Activated CD4-positive, alpha-beta T cell treated with anti-CD3 and anti-CD28 coated beads for 24 hours (primary cell): Measurements from ENCODE around the gene TNFSF13.

Experiments used
- DNase-seq, 2 donors: peaks; one replicate each; pipeline ENCODE4 v3.0.0-alpha.2; 2020; ENCODE audit warnings: low read depth in 2 of 2

Gene TNFSF13

GRCh38 chr17:7574176-7574953, 15.8 kb downstream of the TNFSF13 start:
- no peak for DNase-seq

DNA sequence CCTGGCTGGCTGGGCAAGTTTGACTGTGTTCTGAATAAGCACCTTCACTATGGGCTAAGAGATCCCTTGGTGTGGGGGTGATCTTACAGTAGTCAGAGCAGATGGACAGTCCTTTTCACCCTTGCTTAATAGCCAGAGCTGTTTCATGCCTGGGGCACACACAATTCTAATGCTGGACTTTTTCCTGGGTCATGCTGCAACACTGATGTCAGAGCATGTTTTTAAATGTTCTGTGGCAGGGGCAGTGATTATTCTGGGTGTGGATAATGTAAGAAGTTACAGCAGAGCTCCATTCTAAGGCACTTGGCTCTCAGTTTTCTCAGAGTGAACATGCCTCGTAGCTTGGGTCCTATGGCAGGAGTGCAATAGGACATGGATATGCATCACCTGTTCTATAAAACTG, 16.9 kb downstream of the TNFSF13 start:
- no peak for DNase-seq

DNA sequence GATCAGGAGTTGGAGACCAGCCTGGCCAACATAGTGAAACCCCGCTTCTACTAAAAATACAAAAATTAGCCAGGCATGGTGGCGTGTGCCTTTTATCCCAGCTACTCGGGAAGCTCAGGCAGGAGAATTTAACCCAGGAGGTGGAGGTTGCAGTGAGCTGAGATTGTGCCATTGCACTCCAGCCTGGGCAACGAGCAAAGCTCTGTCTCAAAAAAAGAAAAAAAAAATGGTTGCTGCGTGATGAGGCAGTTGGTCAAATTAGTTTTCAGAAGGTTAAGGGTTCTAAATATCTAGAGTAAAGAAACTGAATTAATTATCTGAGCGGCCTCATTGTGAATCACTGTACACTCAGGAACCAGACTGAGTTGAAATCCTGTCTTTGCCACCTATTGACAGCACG, 17.4 kb downstream of the TNFSF13 start:
- no peak for DNase-seq

GRCh38 chr17:7576432-7576937, 17.9 kb downstream of the TNFSF13 start:
- DNase-seq: no peak

- no peak for DNase-seq
These were observed 19.0 kb downstream of the TNFSF13 start for GRCh38 chr17:7577327-7578199.

DNA sequence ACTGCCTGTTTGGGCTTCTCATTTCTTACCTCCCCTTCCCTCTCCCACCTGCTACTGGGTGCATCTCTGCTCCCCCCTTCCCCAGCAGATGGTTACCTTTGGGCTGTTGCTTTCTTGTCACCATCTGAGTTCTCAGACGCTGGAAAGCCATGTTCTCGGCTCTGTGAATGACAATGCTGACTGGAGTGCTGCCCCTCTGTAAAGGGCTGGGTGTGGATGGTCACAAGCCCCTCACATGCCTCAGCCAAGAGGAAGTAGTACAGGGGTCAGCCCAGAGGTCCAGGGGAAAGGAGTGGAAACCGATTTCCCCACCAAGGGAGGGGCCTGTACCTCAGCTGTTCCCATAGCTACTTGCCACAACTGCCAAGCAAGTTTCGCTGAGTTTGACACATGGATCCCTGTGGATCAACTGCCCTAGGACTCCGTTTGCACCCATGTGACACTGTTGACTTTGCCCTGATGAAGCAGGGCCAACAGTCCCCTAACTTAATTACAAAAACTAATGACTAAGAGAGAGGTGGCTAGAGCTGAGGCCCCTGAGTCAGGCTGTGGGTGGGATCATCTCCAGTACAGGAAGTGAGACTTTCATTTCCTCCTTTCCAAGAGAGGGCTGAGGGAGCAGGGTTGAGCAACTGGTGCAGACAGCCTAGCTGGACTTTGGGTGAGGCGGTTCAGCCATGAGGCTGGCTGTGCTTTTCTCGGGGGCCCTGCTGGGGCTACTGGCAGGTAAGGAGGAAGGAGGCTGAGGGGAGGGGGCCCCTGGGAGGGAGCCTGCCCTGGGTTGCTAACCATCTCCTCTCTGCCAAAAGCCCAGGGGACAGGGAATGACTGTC, 20.7 kb downstream of the TNFSF13 start, which contains the start of gene CD68:
TSS of gene CD68 (plus strand) at position 638 of the 833 bp plus-strand sequence. CDS start at position 678, 40 bp downstream.
- DNase-seq: peak; percentile 60 to 66

DNA sequence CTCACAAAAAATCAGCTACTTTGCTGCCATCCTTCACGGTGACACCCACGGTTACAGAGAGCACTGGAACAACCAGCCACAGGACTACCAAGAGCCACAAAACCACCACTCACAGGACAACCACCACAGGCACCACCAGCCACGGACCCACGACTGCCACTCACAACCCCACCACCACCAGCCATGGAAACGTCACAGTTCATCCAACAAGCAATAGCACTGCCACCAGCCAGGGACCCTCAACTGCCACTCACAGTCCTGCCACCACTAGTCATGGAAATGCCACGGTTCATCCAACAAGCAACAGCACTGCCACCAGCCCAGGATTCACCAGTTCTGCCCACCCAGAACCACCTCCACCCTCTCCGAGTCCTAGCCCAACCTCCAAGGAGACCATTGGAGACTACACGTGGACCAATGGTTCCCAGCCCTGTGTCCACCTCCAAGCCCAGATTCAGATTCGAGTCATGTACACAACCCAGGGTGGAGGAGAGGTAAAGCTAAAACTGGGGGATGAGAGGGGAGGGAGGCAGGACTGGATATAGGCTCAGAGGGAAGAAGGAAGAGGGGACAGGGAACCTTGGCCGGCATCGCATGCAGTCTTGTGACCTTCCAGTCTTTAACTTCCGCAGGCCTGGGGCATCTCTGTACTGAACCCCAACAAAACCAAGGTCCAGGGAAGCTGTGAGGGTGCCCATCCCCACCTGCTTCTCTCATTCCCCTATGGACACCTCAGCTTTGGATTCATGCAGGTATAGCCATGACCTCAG, 21.5 kb downstream of the TNFSF13 start:
- no peak for DNase-seq

GRCh38 chr17:7580604-7581575, 22.3 kb downstream of the TNFSF13 start:
- no peak for DNase-seq

DNA sequence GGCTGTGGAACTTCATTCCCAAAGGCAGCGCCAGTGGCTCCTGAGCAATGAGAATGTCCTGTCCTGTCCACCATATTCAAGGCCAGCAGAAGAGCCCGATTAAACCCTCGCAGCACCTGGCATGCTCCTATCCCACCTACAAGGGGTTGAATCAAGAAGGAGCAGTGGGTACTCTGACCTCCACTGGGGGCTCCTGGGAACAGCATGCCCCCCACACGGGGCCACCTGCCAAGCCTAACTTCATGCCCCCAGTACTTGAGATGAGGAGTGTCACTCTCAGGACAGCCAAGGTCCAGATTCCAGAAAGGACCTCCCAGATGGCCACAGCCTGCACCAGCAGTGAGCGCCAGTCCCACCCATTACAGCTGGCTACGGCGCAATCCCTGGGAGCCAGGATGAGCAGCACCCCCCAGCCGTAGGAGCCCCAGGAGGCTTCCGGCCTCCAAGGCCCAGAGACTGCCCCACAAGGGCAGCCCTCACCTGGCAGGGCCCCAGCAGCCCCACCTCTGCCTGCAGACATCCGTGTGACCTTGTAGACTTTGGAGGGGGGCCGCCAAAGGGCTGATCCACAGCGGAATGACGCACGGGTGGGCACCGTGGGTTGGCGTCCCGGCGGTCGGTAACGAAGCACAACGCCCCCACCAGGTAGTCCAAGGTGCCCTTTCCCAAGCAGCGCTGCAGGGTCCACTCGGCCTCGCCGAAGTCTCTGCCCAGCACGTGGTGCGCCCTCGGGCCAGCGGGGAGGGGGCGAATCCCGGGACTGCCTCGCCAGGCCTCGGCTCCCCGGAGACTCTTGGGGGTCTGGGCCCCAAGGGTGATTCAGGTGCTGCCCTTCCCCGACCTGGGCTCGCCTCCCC, 24.1 kb downstream of the TNFSF13 start:
- DNase-seq: no peak

- peak; percentile 90 to 93 for DNase-seq
These were observed 24.9 kb downstream of the TNFSF13 start, which contains the start of gene MPDU1 for GRCh38 chr17:7583253-7584109. Gene MPDU1, plus strand, starts transcription at chr17:7583852. Its CDS starts 11 bp downstream, at chr17:7583863.

DNA sequence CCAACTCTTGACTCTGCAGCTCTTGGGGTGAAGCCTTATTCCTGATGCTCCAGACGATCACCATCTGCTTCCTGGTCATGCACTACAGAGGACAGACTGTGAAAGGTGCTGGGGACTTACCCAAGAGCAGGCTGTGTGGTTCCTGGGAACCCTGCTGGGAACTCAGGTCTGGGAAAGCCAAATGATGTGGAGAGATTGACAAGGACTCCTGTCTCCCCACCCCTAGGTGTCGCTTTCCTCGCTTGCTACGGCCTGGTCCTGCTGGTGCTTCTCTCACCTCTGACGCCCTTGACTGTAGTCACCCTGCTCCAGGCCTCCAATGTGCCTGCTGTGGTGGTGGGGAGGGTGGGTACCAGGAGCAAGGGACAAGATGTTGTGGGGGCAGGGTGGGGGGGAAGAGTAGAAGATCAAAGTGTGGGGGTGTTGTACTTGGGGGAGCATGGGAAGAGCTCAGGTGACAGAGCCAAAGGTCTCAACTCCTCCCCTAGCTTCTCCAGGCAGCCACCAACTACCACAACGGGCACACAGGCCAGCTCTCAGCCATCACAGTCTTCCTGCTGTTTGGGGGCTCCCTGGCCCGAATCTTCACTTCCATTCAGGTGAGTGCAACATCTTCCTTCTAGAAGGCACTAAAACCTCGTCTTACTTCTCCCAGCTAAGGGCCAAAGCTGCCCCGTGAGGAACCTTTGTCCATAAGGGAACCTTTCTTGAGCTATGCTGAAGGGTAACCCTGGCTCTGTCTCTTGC, 28.3 kb downstream of the TNFSF13 start:
- DNase-seq: no peak

DNA sequence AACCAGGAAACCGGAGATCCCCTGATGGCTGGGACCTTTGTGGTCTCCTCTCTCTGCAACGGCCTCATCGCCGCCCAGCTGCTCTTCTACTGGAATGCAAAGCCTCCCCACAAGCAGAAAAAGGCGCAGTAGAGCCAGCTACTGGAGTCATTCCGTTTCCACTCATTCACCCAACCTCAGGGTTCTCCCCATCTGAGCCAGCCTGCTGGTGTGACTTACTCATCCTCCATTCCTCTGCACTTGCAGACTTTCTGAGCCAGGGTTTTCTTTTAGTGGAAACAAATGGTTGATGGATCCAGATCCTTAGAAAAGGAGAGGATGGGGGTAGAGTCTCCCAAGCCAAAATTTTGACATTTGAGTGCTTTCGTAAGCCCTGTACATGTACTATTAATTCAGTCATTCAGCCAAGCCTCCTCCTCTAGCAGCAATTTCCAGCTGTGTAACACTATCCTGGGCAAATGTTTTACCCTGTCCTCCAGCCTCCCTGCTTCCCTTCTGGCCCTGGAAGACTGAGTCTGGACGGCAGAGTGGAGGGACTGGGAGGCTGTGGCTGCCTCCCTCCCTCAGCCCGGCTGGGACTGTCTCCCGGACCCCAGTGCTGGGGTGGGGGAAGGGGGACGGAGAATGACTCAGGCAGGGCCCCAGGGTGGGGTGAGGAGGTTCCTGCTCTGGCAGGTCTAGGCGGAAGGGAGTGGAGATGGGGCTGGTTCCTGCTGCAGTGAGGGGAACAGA, 29.0 kb downstream of the TNFSF13 start:
- DNase-seq: no peak

DNA sequence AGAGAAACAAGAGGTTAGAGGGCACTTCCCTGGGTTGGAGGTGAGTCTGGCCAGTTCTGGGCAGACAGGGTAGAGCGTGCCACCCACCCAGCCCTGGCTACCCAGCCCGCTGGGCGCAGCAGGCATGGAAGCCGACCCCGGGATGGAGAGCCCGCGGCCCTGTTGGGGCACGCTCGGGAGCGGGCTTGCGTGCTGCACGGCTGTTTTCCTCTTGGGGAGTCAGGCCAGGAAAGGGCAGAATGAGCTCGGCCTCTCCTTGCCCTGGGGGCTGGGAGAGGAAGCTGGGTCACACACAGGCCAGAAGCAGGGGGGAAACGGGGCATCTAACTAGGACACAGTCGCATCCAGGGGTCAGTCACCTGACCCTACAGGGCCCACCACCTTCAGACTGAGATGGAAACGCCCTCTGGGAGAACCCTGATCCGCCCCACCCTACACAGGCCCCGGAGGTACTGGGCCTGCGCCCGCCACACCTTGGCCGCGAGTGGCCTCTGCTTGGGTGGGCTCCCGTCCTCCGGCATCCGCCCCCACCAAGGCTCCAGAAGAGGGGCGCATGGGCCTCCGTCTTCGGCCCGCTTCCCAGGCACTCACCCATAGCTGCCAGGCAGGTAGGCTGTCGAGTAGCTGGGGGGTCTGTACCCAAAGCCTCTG, 30.1 kb downstream of the TNFSF13 start:
- DNase-seq: no peak

- DNase-seq: peak; percentile 49 to 60
These were observed 30.8 kb downstream of the TNFSF13 start for GRCh38 chr17:7589204-7589868.
